CD14-positive monocyte (primary cell): ENCODE results near the gene HHIPL1. TPM values are rescaled to one million over a fixed set of nuclear protein-coding genes. Genes with fewer than 3 reads are reported as not detected.

Source experiments
- DNase-seq, 3 donors: peaks; one replicate each; pipeline ENCODE4 v3.0.0-alpha.2; 2011 to 2022
- H2AFZ ChIP-seq: 2 replicates; pipeline ENCODE4 v1.6.0; 2012; ENCODE audit warnings: mild to moderate bottlenecking, low read depth, low read length, inconsistent platforms; ENCODE audit not compliant: insufficient read depth, poor library complexity, severe bottlenecking
- H3K27ac ChIP-seq, 2 donors: 1 replicate in 1 of 2; 2 replicates in 1 of 2; pipeline ENCODE4 v1.5.1; 2012 to 2013; ENCODE audit warnings: low read length in 2 of 2, control low read depth in 1 of 2, inconsistent platforms in 1 of 2, low read depth in 1 of 2, mild to moderate bottlenecking in 1 of 2
- H3K27me3 ChIP-seq, 2 donors: one replicate each; pipeline versions ENCODE4 v1.6.0 to v1.6.1; 2011 to 2013; ENCODE audit warnings: low read length in 2 of 2; ENCODE audit not compliant: control insufficient read depth in 2 of 2, insufficient read depth in 2 of 2
- H3K36me3 ChIP-seq, 2 donors: replicated peaks in 1 of 2; 1 replicate in 1 of 2; 2 replicates in 1 of 2; pipeline versions ENCODE4 v1.5.1 to v1.6.1; 2012 to 2013; ENCODE audit warnings: low read length in 2 of 2, control low read depth in 1 of 2, inconsistent platforms in 1 of 2, mild to moderate bottlenecking in 1 of 2; ENCODE audit not compliant: insufficient read depth in 2 of 2, control insufficient read depth in 1 of 2
- H3K4me1 ChIP-seq, 2 donors: 1 replicate in 1 of 2; 2 replicates in 1 of 2; pipeline versions ENCODE4 v1.5.1 to v1.6.1; 2012 to 2013; ENCODE audit warnings: low read length in 2 of 2, control low read depth in 1 of 2, inconsistent platforms in 1 of 2, mild to moderate bottlenecking in 1 of 2, moderate library complexity in 1 of 2; ENCODE audit not compliant: insufficient read depth in 2 of 2, control insufficient read depth in 1 of 2
- H3K4me2 ChIP-seq: replicated peaks from 2 replicates; pipeline ENCODE3; 2012; ENCODE audit warnings: low read length, moderate library complexity, mild to moderate bottlenecking; ENCODE audit not compliant: poor library complexity, severe bottlenecking; ENCODE audit errors: extremely low read depth
- H3K4me3 ChIP-seq, 3 experiments: fragments of 200-600 bp in 1 of 3; sonication (generic) in 1 of 3; replicated peaks in 1 of 3; 1 replicate in 2 of 3; 2 replicates in 1 of 3; pipeline ENCODE4 v1.5.1; 2011 to 2013; ENCODE audit warnings: low read length in 3 of 3, mild to moderate bottlenecking in 3 of 3, control low read depth in 2 of 3, low read depth in 2 of 3, inconsistent platforms in 1 of 3, moderate library complexity in 1 of 3
- H3K79me2 ChIP-seq: 2 replicates; pipeline ENCODE4 v1.6.0; 2012; ENCODE audit warnings: mild to moderate bottlenecking, control low read depth, inconsistent platforms, low read length, moderate library complexity; ENCODE audit not compliant: insufficient read depth
- H3K9ac ChIP-seq: 2 replicates; pipeline ENCODE4 v1.6.0; 2017; ENCODE audit warnings: low read length, mild to moderate bottlenecking; ENCODE audit not compliant: insufficient read depth, poor library complexity, severe bottlenecking
- H3K9me3 ChIP-seq, 2 donors: replicated peaks in 1 of 2; 1 replicate in 1 of 2; 2 replicates in 1 of 2; pipeline versions ENCODE4 v1.5.1 to v1.6.1; 2012 to 2013; ENCODE audit warnings: low read length in 2 of 2, control low read depth in 1 of 2; ENCODE audit not compliant: control insufficient read depth in 1 of 2, insufficient read depth in 1 of 2
- H4K20me1 ChIP-seq: 2 replicates; pipeline ENCODE4 v1.6.0; 2012; ENCODE audit warnings: mild to moderate bottlenecking, low read length, control low read depth, moderate library complexity; ENCODE audit not compliant: insufficient read depth
- H3K27ac Mint-ChIP-seq, 7 donors: one replicate each; pipeline ENCODE4 v1.8.0; 2020; ENCODE audit warnings: mild to moderate bottlenecking in 7 of 7, mixed read lengths in 7 of 7, moderate library complexity in 6 of 7, inconsistent platforms in 2 of 7
- H3K27me3 Mint-ChIP-seq, 3 donors: one replicate each; pipeline ENCODE4 v1.8.0; 2021 to 2022; ENCODE audit warnings: low read depth in 3 of 3, mild to moderate bottlenecking in 3 of 3, mixed read lengths in 3 of 3, moderate library complexity in 3 of 3, inconsistent platforms in 1 of 3
- H3K36me3 Mint-ChIP-seq, 2 donors: one replicate each; pipeline ENCODE4 v1.8.0; 2020; ENCODE audit warnings: mixed read lengths in 2 of 2, inconsistent platforms in 1 of 2, mild to moderate bottlenecking in 1 of 2
- H3K4me1 Mint-ChIP-seq: one replicate; pipeline ENCODE4 v1.8.0; 2020; ENCODE audit warnings: mild to moderate bottlenecking, mixed read lengths
- H3K4me3 Mint-ChIP-seq, 2 donors: one replicate each; pipeline ENCODE4 v1.8.0; 2020; ENCODE audit warnings: mild to moderate bottlenecking in 2 of 2, mixed read lengths in 2 of 2, moderate library complexity in 1 of 2
- H3K9me3 Mint-ChIP-seq, 7 donors: one replicate each; pipeline ENCODE4 v1.8.0; 2020 to 2022; ENCODE audit warnings: mixed read lengths in 7 of 7, mild to moderate bottlenecking in 6 of 7, moderate library complexity in 6 of 7, inconsistent platforms in 2 of 7
- WGBS: methylation state at CpG from one replicate; pipeline ENCODE4 v1.1.5; 2013; ENCODE audit warnings: missing lambda C conversion rate; ENCODE audit not compliant: insufficient coverage; 5-methylcytosine and 5-hydroxymethylcytosine counted together
- intact Hi-C, 2 donors: fragments of 100-400 bp; cut with micrococcal nuclease; formaldehyde crosslinking; loops; one replicate each; pipeline versions ENCODE4 v1.15.0 to v1.15.1; 2023
- polyA plus RNA-seq, 3 donors: library from polyadenylated mRNA; depleted of rRNA in 1 of 3; unstranded in 2 of 3; stranded (reverse) in 1 of 3; fragments of 300-500 nt in 2 of 3; fragments of >200 nt in 1 of 3; fragmentation: Illumina TruSeq in 2 of 3; gene quantifications; 1 replicate in 2 of 3; 2 replicates in 1 of 3; pipeline ENCODE4 v1.2.3, GENCODE V29; 2012 to 2021
- TF ChIP-seq, protein P1 (sequence below): fragments of 200-600 bp; IDR thresholded peaks from one replicate; pipeline ENCODE4 v1.8.0; 2022; ENCODE audit warnings: antibody characterized with exemption, mild to moderate bottlenecking

The HHIPL1 gene
- polyA plus RNA-seq, 3 donors, result 0.09 TPM; not detected in 2

DNA sequence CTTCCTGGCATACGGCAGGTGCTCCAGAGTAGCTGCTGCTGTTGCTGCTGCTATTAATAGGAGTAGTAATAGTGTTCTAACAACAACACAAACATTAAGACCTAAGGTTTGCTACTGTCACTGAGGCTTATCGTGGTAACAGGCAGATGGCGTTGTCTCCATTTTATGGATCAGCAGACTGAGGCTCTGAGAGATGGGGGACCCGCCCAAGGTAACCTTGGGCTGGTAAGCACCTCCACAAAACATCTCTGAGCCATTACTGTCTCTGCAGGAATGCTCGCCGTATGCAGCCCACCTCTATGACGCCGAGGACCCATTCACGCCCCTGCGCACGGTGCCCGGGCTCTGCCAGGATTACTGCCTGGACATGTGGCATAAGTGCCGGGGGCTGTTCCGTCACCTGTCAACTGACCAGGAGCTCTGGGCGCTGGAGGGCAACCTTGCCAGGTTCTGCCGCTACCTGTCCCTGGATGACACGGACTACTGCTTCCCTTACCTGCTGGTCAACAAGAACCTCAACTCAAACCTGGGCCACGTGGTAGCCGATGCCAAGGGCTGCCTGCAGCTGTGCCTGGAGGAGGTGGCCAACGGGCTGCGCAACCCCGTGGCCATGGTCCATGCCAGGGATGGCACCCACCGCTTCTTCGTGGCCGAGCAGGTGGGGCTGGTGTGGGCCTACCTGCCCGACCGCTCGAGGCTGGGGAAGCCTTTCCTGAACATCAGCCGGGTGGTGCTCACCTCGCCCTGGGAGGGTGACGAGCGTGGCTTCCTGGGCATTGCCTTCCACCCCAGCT is 7.2 kb downstream of the HHIPL1 start:
- no peak overlapping the region for H3K9ac ChIP-seq
- H3K36me3 ChIP-seq, result no peaks in the 10 kb centered on the region
- no peaks in the 10 kb centered on the region for H3K36me3 Mint-ChIP-seq
- peaks cover 19 to 25% (median 22%) of the 10 kb centered on the region in 3 donors for H3K27me3 Mint-ChIP-seq
- H3K27ac ChIP-seq, result no peak overlapping the region
- H3K9me3 ChIP-seq, result no peaks in the 10 kb centered on the region
- H4K20me1 ChIP-seq, result no peaks in the 10 kb centered on the region
- H3K4me3 Mint-ChIP-seq, result no peak overlapping the region
- WGBS, result 95% methylated on average over 31 of the region's 32 CpGs
- H2AFZ ChIP-seq, result no peak overlapping the region
- no peaks in the 10 kb centered on the region for H3K4me1 ChIP-seq
- H3K9me3 Mint-ChIP-seq, result peaks cover 0 to 2% (median 0%) of the 10 kb centered on the region in 7 donors
- peaks cover 0 to 2% of the 10 kb centered on the region in 2 donors for H3K27me3 ChIP-seq
- H3K4me2 ChIP-seq, result no peak overlapping the region
- intact Hi-C loops, result no loop called here
- DNase-seq, result no peak
- no peak overlapping the region for H3K27ac Mint-ChIP-seq
- TF ChIP-seq, protein P1, sequence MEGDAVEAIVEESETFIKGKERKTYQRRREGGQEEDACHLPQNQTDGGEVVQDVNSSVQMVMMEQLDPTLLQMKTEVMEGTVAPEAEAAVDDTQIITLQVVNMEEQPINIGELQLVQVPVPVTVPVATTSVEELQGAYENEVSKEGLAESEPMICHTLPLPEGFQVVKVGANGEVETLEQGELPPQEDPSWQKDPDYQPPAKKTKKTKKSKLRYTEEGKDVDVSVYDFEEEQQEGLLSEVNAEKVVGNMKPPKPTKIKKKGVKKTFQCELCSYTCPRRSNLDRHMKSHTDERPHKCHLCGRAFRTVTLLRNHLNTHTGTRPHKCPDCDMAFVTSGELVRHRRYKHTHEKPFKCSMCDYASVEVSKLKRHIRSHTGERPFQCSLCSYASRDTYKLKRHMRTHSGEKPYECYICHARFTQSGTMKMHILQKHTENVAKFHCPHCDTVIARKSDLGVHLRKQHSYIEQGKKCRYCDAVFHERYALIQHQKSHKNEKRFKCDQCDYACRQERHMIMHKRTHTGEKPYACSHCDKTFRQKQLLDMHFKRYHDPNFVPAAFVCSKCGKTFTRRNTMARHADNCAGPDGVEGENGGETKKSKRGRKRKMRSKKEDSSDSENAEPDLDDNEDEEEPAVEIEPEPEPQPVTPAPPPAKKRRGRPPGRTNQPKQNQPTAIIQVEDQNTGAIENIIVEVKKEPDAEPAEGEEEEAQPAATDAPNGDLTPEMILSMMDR, result no peak
- no peaks in the 10 kb centered on the region for H3K79me2 ChIP-seq
- H3K4me3 ChIP-seq, result no peak overlapping the region
- H3K4me1 Mint-ChIP-seq, result no peaks in the 10 kb centered on the region

DNA sequence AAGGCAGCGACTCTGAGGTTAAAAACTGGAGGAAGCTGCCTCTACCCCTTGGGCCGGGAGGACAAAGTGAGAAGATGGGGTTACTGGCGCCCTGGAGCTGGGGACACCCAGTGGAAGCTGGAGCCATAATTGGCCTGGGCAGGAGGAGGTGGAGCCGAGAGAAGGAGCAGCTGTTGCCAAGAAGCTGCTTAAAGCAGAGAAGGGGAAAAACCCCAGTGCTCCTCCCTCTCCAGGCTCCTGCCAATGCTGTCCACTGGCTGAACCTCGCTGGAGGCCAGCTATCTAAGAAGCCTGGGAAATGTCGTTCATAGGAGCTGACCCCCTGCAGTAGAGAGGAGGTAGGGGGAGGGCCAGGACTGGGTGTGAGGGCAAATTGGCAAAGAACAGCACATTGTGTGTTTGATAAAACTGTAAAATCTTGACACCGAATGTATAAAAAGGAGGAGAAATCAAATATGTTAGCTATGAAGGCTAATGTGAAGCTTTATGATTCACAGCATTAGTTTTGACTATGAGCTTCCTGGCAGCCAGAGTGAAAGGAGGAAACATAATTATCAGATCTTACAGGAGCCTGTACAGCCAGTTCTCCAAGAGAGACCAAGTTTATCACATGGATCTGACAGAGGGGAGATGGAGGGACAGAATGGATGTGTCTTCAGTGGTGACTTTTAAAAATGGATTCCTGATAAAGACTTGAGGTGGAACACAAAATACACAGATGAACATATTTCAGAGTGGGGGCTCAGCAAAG is 9.5 kb downstream of the HHIPL1 start:
- no peak for DNase-seq
- Histone ChIP-seq H3K27ac (no peak overlapping the region), H2AFZ (no peak overlapping the region), H3K9ac (no peak overlapping the region), H4K20me1 (no peaks in the 10 kb centered on the region), H3K27me3 (peaks cover 16 to 19% of the 10 kb centered on the region in 2 donors), H3K4me2 (no peak overlapping the region), H3K36me3 (no peaks in the 10 kb centered on the region), H3K9me3 (no peaks in the 10 kb centered on the region), H3K79me2 (no peaks in the 10 kb centered on the region), H3K4me1 (no peaks in the 10 kb centered on the region), H3K4me3 (no peak overlapping the region)
- intact Hi-C loops, result no loop called here
- H3K27me3 Mint-ChIP-seq, result peaks cover 35 to 41% (median 37%) of the 10 kb centered on the region in 3 donors
- H3K4me1 Mint-ChIP-seq, result no peaks in the 10 kb centered on the region
- WGBS, result 71% methylated on average over 5 of the region's 7 CpGs
- H3K4me3 Mint-ChIP-seq, result no peak overlapping the region
- TF ChIP-seq, protein P1, result no peak
- H3K36me3 Mint-ChIP-seq, result no peaks in the 10 kb centered on the region
- H3K27ac Mint-ChIP-seq, result no peak overlapping the region
- H3K9me3 Mint-ChIP-seq, result peaks cover 0 to 2% (median 0%) of the 10 kb centered on the region in 7 donors
